Measurements from ENCODE around the gene PPL. TPM values are rescaled to one million over a fixed set of nuclear protein-coding genes. Genes with fewer than 3 reads are reported as not detected.

Gene PPL
- total and polyA plus RNA-seq, 2 of the 8 experiments (the other 6 are each of a cell fraction or from before 2014, with no cell fraction given), result 11.3 to 29.5 TPM

GRCh38 chr16:4948903-4949766, 12.2 kb upstream of the PPL start:
- H4K5ac ChIP-seq (ENCODE audit: insufficient read length, low read depth, low read length), result no peak overlapping the region
- no peak overlapping the region for H3K56ac ChIP-seq (replicated peaks; ENCODE audit: insufficient read length, low read depth, low read length)
- peaks cover 8 to 29% (median 20%) of the 10 kb centered on the region in 4 experiments for H3K4me1 ChIP-seq (replicated peaks in 1 of 4; ENCODE audit: control insufficient read depth in 3 of 4, insufficient read depth in 4 of 4, low read length in 3 of 4)
- H3K4me2 ChIP-seq (ENCODE audit: insufficient read depth in 1 of 2, low read depth in 2 of 2, low read length in 2 of 2), result peak overlapping the region in 1 of 2 experiments; percentile 31; a peak in 2 of 4 replicates
- H3K79me2 ChIP-seq (ENCODE audit: control insufficient read depth in 1 of 2, insufficient read depth in 2 of 2, low read length in 2 of 2), result no peaks in the 10 kb centered on the region
- H3K23me2 ChIP-seq (ENCODE audit: low read depth, low read length), result peaks cover 5% of the 10 kb centered on the region; the same call in 1 of the 2 replicates
- H3K23ac ChIP-seq (ENCODE audit: insufficient read length), result no peak overlapping the region
- peak overlapping the region; percentile 32 for H3K4ac ChIP-seq (replicated peaks; ENCODE audit: insufficient read length, low read depth, low read length)
- peak overlapping the region; percentile 71 for H4K8ac ChIP-seq (ENCODE audit: extremely low read depth, insufficient read depth, low read length)
- H4K20me1 ChIP-seq (replicated peaks in 1 of 2; ENCODE audit: control insufficient read depth in 1 of 2, insufficient read depth in 2 of 2, low read length in 2 of 2), result no peaks in the 10 kb centered on the region
- peak overlapping the region; percentile 96 for H2BK12ac ChIP-seq (ENCODE audit: low read depth, low read length)
- no peak overlapping the region for H3K27ac ChIP-seq (ENCODE audit: low read depth, low read length)
- H3K9ac ChIP-seq (replicated peaks in 1 of 4; ENCODE audit: extremely low read depth in 1 of 4, low read depth in 3 of 4, low read length in 3 of 4), result no peak overlapping the region
- no peaks in the 10 kb centered on the region for H3K27me3 ChIP-seq (replicated peaks in 1 of 4; ENCODE audit: control insufficient read depth in 3 of 4, extremely low read depth in 1 of 4, insufficient read depth in 3 of 4, low read length in 3 of 4)
- 78% methylated on average over 16 of the region's 16 CpGs; no CpG with 5 or more reads in 1 of the 2 experiments for WGBS, 2 experiments (ENCODE audit: extremely low coverage in 1 of 2, insufficient coverage in 1 of 2, insufficient read length in 1 of 2, insufficient replicate concordance in 2 of 2, low coverage in 1 of 2, low lambda C conversion rate in 2 of 2, missing lambda C conversion rate in 1 of 2)
- no peak overlapping the region for H3K14ac ChIP-seq (ENCODE audit: insufficient read length)
- H4K91ac ChIP-seq (replicated peaks; ENCODE audit: insufficient read length, low read length), result peak overlapping the region; percentile 50
- peak overlapping the region; percentile 93; the same call in 1 of the 2 replicates for H2BK20ac ChIP-seq (ENCODE audit: low read length)
- H3K18ac ChIP-seq (ENCODE audit: extremely low read depth, low read length), result peak overlapping the region; percentile 87
- H3K79me1 ChIP-seq (ENCODE audit: low read depth, low read length), result no peaks in the 10 kb centered on the region
- no peak for FAIRE-seq
- 0 out of 2 replicates have a peak overlapping the region, but pooled peaks have one; percentile 24 for H2AK5ac ChIP-seq (ENCODE audit: low read depth, low read length)
- H2AFZ ChIP-seq (ENCODE audit: low read length), result no peak overlapping the region
- no peaks in the 10 kb centered on the region for H3K9me3 ChIP-seq (ENCODE audit: insufficient read depth in 2 of 2, low read depth in 1 of 2, low read length in 1 of 2)
- no peak overlapping the region for H3K4me3 ChIP-seq (ENCODE audit: extremely low read depth in 1 of 4, insufficient read depth in 2 of 4, low read depth in 3 of 4, low read length in 4 of 4)
- CTCF ChIA-PET (ENCODE audit: partially characterized antibody), result interaction anchor here (0.6 to 1.9 kb wide), 7 partner anchors 13 to 61 kb away, joined by 3 to 9 read pairs (median 4); no protein-coding TSS in a partner anchor
- H2BK5ac ChIP-seq (ENCODE audit: low read depth, low read length), result peak overlapping the region; percentile 71; the same call in 1 of the 2 replicates
- no peaks in the 10 kb centered on the region for H3K36me3 ChIP-seq (ENCODE audit: control insufficient read depth in 2 of 4, insufficient read depth in 4 of 4, low read length in 3 of 4)
- TF ChIP-seq ZNF274 (IDR thresholded peaks at IDR 0.05; ENCODE audit: borderline replicate concordance, extremely low read depth, low read length) (no peak), HDAC6 (IDR thresholded peaks at IDR 0.05; ENCODE audit: low read depth, low read length) (no peak), POLR2A (IDR thresholded peaks at IDR 0.05; ENCODE audit: control extremely low read depth in 1 of 2, low read depth in 2 of 2, low read length in 2 of 2) (no peak), SIN3A (conservative IDR thresholded peaks at IDR 0.05 in 1 of 2, IDR thresholded peaks at IDR 0.05 in 1 of 2; ENCODE audit: low read depth in 1 of 2, low read length in 2 of 2) (no peak), KDM1A (IDR thresholded peaks at IDR 0.05; ENCODE audit: borderline replicate concordance, low read length) (peak; percentile 42; the same call in 1 of the 2 replicates), BACH1 (IDR thresholded peaks at IDR 0.05; ENCODE audit: low read length) (no peak), TCF12 (IDR thresholded peaks at IDR 0.05; ENCODE audit: low read depth, low read length) (no peak)
- no peak for DNase-seq (ENCODE audit: low read depth in 1 of 2, low spot score in 2 of 2)
- POLR2A ChIA-PET (ENCODE audit: partially characterized antibody), result interaction anchor here (1.3 to 2.2 kb wide), 3 partner anchors 9 to 13 kb away, joined by 3 to 17 read pairs (median 5); partner anchors contain the start of genes PPL and SEC14L5
- peak overlapping the region; percentile 73 for H2BK120ac ChIP-seq (replicated peaks; ENCODE audit: low read depth, low read length)
- H2BK15ac ChIP-seq (ENCODE audit: low read length), result peak overlapping the region; percentile 88; the same call in 1 of the 2 replicates

All from H1 (cell line).